ENCODE results near the gene TTC34. TPM values are rescaled to one million over a fixed set of nuclear protein-coding genes. Genes with fewer than 3 reads are reported as not detected.
"Not testable (repeated sequence)": the region's sequence is repeated elsewhere in the genome, so short reads cannot be mapped to it uniquely, and the experiment has no call there.

The TTC34 gene
- total RNA-seq, 3 donors from 2014 or later, result 0.16 to 0.88 (median 0.66) TPM

GRCh38 chr1:2652152-2652925 is 149.2 kb downstream of the TTC34 start:
- peaks cover 5 to 41% of the 10 kb centered on the region in 2 donors for H3K27me3 ChIP-seq
- intact Hi-C loops (cut with DNase I; ENCODE audit: low total_unique reads); H3K36me3 ChIP-seq; H3K4me1 ChIP-seq; DNase-seq (ENCODE audit: low spot score in 2 of 2); H3K4me3 ChIP-seq; H3K27ac ChIP-seq: not testable (repeated sequence)
- H3K9me3 ChIP-seq, result peaks cover 21 to 27% of the 10 kb centered on the region in 2 donors

- intact Hi-C loops (cut with DNase I; ENCODE audit: low total_unique reads), result no loop called here
- Histone ChIP-seq H3K9me3 (peaks cover 29 to 40% of the 10 kb centered on the region in 2 donors), H3K27me3 (peaks cover 5 to 37% of the 10 kb centered on the region in 2 donors), H3K27ac (no peak overlapping the region), H3K4me1 (no peaks in the 10 kb centered on the region), H3K36me3 (no peaks in the 10 kb centered on the region), H3K4me3 (no peak overlapping the region)
- peak in 1 of 2 donors; percentile 19 for DNase-seq (ENCODE audit: low spot score in 2 of 2)
- TF ChIP-seq CTCF (IDR thresholded peaks at IDR 0.05) (no peak), POLR2AphosphoS5 (IDR thresholded peaks at IDR 0.05) (no peak), POLR2A (IDR thresholded peaks at IDR 0.05) (no peak)
Observed at GRCh38 chr1:2650967-2651645, 150.4 kb downstream of the TTC34 start.

GRCh38 chr1:2646837-2647236 is 154.7 kb downstream of the TTC34 start:
- intact Hi-C loops (cut with DNase I; ENCODE audit: low total_unique reads), result no loop called here
- Histone ChIP-seq H3K4me3 (no peak overlapping the region), H3K36me3 (no peaks in the 10 kb centered on the region), H3K27me3 (peaks cover 0 to 8% of the 10 kb centered on the region in 2 donors), H3K9me3 (peaks cover 27 to 35% of the 10 kb centered on the region in 2 donors), H3K27ac (no peak overlapping the region), H3K4me1 (peaks cover 6 to 14% of the 10 kb centered on the region in 2 donors)
- DNase-seq (ENCODE audit: low spot score in 2 of 2), result no peak
- TF ChIP-seq CTCF (IDR thresholded peaks at IDR 0.05), result no peak

GRCh38 chr1:2645776-2646175 is 155.7 kb downstream of the TTC34 start:
- intact Hi-C loops (cut with DNase I; ENCODE audit: low total_unique reads), result no loop called here
- H3K36me3 ChIP-seq, result no peaks in the 10 kb centered on the region

GRCh38 chr1:2645143-2645542 is 156.3 kb downstream of the TTC34 start:
- intact Hi-C loops (cut with DNase I; ENCODE audit: low total_unique reads), result no loop called here
- TF ChIP-seq CTCF (IDR thresholded peaks at IDR 0.05), result no peak
- no peak for TF ChIP-seq POLR2AphosphoS5 (IDR thresholded peaks at IDR 0.05)
- TF ChIP-seq POLR2A (IDR thresholded peaks at IDR 0.05), result no peak
- H3K9me3 ChIP-seq, result peaks cover 27 to 35% of the 10 kb centered on the region in 2 donors
- H3K27ac ChIP-seq, result no peak overlapping the region
- H3K36me3 ChIP-seq, result no peaks in the 10 kb centered on the region
- H3K27me3 ChIP-seq, result no peaks in the 10 kb centered on the region
- H3K4me1 ChIP-seq, result peaks cover 11 to 19% of the 10 kb centered on the region in 2 donors
- peak in 1 of 2 donors; percentile 38 for DNase-seq (ENCODE audit: low spot score in 2 of 2)
- H3K4me3 ChIP-seq, result no peak overlapping the region

More at GRCh38 chr1:2645776-2646175, 155.7 kb downstream of the TTC34 start:
- Histone ChIP-seq H3K9me3 (peaks cover 27 to 35% of the 10 kb centered on the region in 2 donors), H3K4me3 (no peak overlapping the region), H3K27ac (no peak overlapping the region), H3K27me3 (peaks cover 0 to 3% of the 10 kb centered on the region in 2 donors), H3K4me1 (peaks cover 11 to 19% of the 10 kb centered on the region in 2 donors)
- DNase-seq (ENCODE audit: low spot score in 2 of 2), result no peak
- TF ChIP-seq POLR2AphosphoS5 (IDR thresholded peaks at IDR 0.05) (no peak), CTCF (IDR thresholded peaks at IDR 0.05) (no peak), POLR2A (IDR thresholded peaks at IDR 0.05) (no peak)
